Panc1 (cell line): ENCODE data around the gene USP44. TPM values are rescaled to one million over a fixed set of nuclear protein-coding genes. Genes with fewer than 3 reads are reported as not detected.

Source experiments
- ATAC-seq: fragments of 200-7000 bp; cut with Tn5 transposase; 2 replicates; pipeline ENCODE4 v1.9.1; 2020; ENCODE audit warnings: mild to moderate bottlenecking, moderate library complexity
- BruUV-seq: library from RNA; stranded (reverse); fragments of 400-500 nt; replicated peaks from 2 replicates; lab custom pipeline; 2021; lab: Mats Ljungman, UMichigan
- CTCF ChIA-PET: fragments of 300-600 bp; sonication (Branson Sonifier 250); formaldehyde crosslinking; loops from one replicate; lab custom pipeline; 2022; ENCODE audit warnings: antibody characterized with exemption; lab: Charles Lee
- POLR2A ChIA-PET: fragments of 300-600 bp; sonication (Branson Sonifier 250); formaldehyde crosslinking; loops from one replicate; lab custom pipeline; 2022; ENCODE audit warnings: antibody characterized with exemption; lab: Charles Lee
- DNase-seq: peaks from one replicate; pipeline ENCODE4 v3.0.0-alpha.2; 2010; ENCODE audit warnings: low read depth, low spot score
- H3K27ac ChIP-seq: 2 replicates; pipeline ENCODE4 v1.5.1; 2011; ENCODE audit warnings: mild to moderate bottlenecking, low read length, inconsistent platforms
- H3K27me3 ChIP-seq: fragments of 200-500 bp; sonication (Bioruptor generic); 2 replicates; pipeline ENCODE4 v1.6.0; 2014; ENCODE audit warnings: low read length, inconsistent platforms; ENCODE audit not compliant: control insufficient read depth, insufficient read depth
- H3K36me3 ChIP-seq: fragments of 200-500 bp; sonication (Bioruptor generic); 2 replicates; pipeline ENCODE4 v1.5.1; 2014; ENCODE audit warnings: inconsistent platforms, mild to moderate bottlenecking, low read length, moderate library complexity; ENCODE audit not compliant: control insufficient read depth, insufficient read depth
- H3K4me1 ChIP-seq: 2 replicates; pipeline ENCODE4 v1.5.1; 2011; ENCODE audit warnings: inconsistent platforms, mild to moderate bottlenecking, low read length, moderate library complexity; ENCODE audit not compliant: control insufficient read depth, insufficient read depth
- H3K4me3 ChIP-seq, 2 experiments: 2 replicates each; pipeline ENCODE4 v1.5.1; 2011 to 2012; ENCODE audit warnings: low read depth in 2 of 2, low read length in 2 of 2, mild to moderate bottlenecking in 2 of 2, inconsistent platforms in 1 of 2, moderate library complexity in 1 of 2
- H3K9me3 ChIP-seq: fragments of 200-500 bp; sonication (Bioruptor generic); 2 replicates; pipeline ENCODE4 v1.5.1; 2014; ENCODE audit warnings: low read depth, mild to moderate bottlenecking, inconsistent platforms, low read length, moderate library complexity; ENCODE audit not compliant: control insufficient read depth, insufficient read depth
- POLR2AphosphoS5 ChIP-seq: IDR thresholded peaks from 2 replicates; pipeline ENCODE4 v1.6.1; 2012; ENCODE audit warnings: mild to moderate bottlenecking, low read depth, low read length, moderate library complexity
- REST ChIP-seq, 2 experiments: IDR thresholded peaks; 2 replicates each; pipeline ENCODE4 v1.6.1; 2011 to 2012; ENCODE audit warnings: low read depth in 2 of 2, control low read depth in 1 of 2, low read length in 1 of 2, mild to moderate bottlenecking in 1 of 2, moderate library complexity in 1 of 2; ENCODE audit not compliant: insufficient read depth in 1 of 2
- SIN3A ChIP-seq: IDR thresholded peaks from 2 replicates; pipeline ENCODE4 v1.6.1; 2012; ENCODE audit warnings: low read depth, mild to moderate bottlenecking, low read length, moderate library complexity, borderline replicate concordance; ENCODE audit not compliant: insufficient read depth
- TCF7L2 ChIP-seq: IDR thresholded peaks from 2 replicates; pipeline ENCODE4 v1.6.1; 2011; ENCODE audit warnings: mild to moderate bottlenecking, low read depth, low read length, inconsistent platforms
- in situ Hi-C: cut with HindIII; loops from 2 replicates; pipeline ENCODE4 v1.10.0; 2016; ENCODE audit warnings: low sequenced_read_pairs, low pct_unique_long_range_greater_than_20kb
- intact Hi-C: fragments of 100-400 bp; cut with micrococcal nuclease; formaldehyde crosslinking; loops from one replicate; pipeline ENCODE4 v1.10.0; 2022; ENCODE audit not compliant: unreplicated experiment
- total RNA-seq: library from RNA; stranded (reverse); gene quantifications from one replicate; pipeline ENCODE4 v1.2.1, GENCODE V29; 2021; ENCODE audit not compliant: unreplicated experiment
- TF ChIP-seq, protein P1 (sequence below): fragments of 450-650 bp; IDR thresholded peaks from 2 replicates; pipeline ENCODE4 v1.5.1; 2017; ENCODE audit warnings: mild to moderate bottlenecking

USP44 gene
- total RNA-seq, 1 experiment from 2014 or later: 0.10 TPM

DNA sequence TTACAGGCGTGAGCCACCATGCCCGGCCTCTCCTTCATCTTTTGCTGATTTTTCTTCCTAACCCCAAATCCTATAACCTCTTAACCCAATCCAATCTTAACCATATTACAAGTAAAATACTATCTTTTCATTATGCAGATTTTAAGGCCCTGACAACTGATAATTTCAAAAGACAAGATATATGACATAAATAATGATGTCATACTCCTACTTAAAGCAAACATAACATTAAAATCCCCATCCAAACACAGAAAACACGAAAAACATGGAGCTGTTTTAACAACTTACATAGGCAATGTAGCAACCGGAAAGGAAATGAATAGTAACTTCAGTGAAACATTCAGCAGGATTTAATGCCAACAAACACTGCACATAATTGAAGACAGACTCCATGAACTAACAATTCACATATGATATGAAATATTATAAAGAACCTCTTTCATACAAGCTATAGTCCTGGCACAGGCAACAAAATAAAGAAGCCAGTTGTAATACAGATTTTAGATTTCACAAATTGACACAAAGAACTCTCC, 21.5 kb downstream of the USP44 start:
- no peak overlapping the region for H3K4me3 ChIP-seq
- POLR2A ChIA-PET: no interaction called here
- peaks cover 9% of the 10 kb centered on the region for H3K4me1 ChIP-seq
- no peaks in the 10 kb centered on the region for H3K9me3 ChIP-seq
- no peak overlapping the region for H3K27ac ChIP-seq
- no peak for TF ChIP-seq REST (IDR thresholded peaks at IDR 0.05; ENCODE audit: insufficient read depth in 1 of 2, low read depth in 2 of 2, low read length in 1 of 2)
- no peak for TF ChIP-seq POLR2AphosphoS5
- no peak for TF ChIP-seq SIN3A
- TF ChIP-seq, protein P1, sequence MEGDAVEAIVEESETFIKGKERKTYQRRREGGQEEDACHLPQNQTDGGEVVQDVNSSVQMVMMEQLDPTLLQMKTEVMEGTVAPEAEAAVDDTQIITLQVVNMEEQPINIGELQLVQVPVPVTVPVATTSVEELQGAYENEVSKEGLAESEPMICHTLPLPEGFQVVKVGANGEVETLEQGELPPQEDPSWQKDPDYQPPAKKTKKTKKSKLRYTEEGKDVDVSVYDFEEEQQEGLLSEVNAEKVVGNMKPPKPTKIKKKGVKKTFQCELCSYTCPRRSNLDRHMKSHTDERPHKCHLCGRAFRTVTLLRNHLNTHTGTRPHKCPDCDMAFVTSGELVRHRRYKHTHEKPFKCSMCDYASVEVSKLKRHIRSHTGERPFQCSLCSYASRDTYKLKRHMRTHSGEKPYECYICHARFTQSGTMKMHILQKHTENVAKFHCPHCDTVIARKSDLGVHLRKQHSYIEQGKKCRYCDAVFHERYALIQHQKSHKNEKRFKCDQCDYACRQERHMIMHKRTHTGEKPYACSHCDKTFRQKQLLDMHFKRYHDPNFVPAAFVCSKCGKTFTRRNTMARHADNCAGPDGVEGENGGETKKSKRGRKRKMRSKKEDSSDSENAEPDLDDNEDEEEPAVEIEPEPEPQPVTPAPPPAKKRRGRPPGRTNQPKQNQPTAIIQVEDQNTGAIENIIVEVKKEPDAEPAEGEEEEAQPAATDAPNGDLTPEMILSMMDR: no peak
- TF ChIP-seq TCF7L2: no peak
- H3K36me3 ChIP-seq: no peaks in the 10 kb centered on the region
- CTCF ChIA-PET: interaction anchor here (0.5 kb wide), 1 partner anchor 44 kb away, joined by 3 read pairs; no protein-coding TSS in a partner anchor
- ATAC-seq: no peak
- BruUV-seq: no TSS peak
- intact Hi-C loops: loop anchor here (10.0 kb wide), 2 partner anchors 215 to 415 kb away; no protein-coding TSS in a partner anchor
- no peak for DNase-seq
- in situ Hi-C loops: no loop called here
- H3K27me3 ChIP-seq: peaks cover 3% of the 10 kb centered on the region; the same call in 1 of the 2 replicates

DNA sequence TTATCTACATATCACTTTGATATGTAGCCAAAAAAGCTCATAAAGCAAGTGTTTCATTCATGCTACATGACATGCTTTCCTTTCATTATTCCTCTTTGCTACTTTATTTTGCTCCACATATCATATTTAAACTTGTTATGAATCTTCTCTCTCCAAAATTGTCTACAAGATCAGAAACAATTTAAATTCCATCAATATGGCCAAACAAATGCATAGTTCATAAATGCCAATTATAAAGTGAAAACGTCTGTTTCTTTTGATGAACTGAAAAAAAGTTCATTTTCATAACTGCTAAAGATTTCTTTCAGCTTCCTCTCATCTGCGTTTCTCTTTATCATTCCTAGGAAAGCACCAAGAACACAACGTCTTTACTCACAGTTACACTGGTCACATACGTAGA, 22.8 kb downstream of the USP44 start:
- POLR2A ChIA-PET: no interaction called here
- TF ChIP-seq POLR2AphosphoS5: no peak

DNA sequence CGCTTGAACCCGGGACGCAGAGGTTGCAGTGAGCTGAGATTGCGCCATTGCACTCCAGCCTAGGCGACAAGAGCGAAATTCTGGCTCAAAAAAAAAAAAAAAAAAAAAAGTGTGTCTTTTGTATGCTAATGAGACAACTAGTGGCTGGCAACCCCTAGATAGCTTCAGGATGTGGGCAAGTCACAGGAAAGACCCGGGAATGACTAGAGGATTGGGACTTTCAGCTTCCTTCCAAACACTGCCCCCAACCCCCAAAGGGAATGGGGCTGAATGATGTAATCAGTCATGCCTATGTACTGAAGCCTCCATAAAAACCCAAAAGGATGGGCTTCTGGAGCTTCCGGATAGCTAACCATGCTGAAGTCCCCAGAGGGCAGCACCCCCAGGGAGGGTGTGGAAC, 28.6 kb downstream of the USP44 start:
- Histone ChIP-seq H3K27me3 (no peaks in the 10 kb centered on the region), H3K36me3 (no peaks in the 10 kb centered on the region), H3K4me3 (no peak overlapping the region), H3K27ac (no peak overlapping the region), H3K4me1 (no peaks in the 10 kb centered on the region), H3K9me3 (no peaks in the 10 kb centered on the region)
- in situ Hi-C loops (no loop called here), intact Hi-C loops (no loop called here)
- BruUV-seq: no TSS peak
- ChIA-PET CTCF (no interaction called here), POLR2A (no interaction called here)
- no peak for DNase-seq
- TF ChIP-seq REST (IDR thresholded peaks at IDR 0.05; ENCODE audit: insufficient read depth in 1 of 2, low read depth in 2 of 2, low read length in 1 of 2): no peak
- TF ChIP-seq, protein P1: no peak
- no peak for TF ChIP-seq TCF7L2
- TF ChIP-seq SIN3A: no peak
- TF ChIP-seq POLR2AphosphoS5: no peak
- no peak for ATAC-seq

More for the DNA sequence above, 22.8 kb downstream of the USP44 start:
- in situ Hi-C loops: no loop called here
- Histone ChIP-seq H3K4me3 (no peak overlapping the region), H3K27ac (no peak overlapping the region), H3K4me1 (peaks cover 3% of the 10 kb centered on the region; the same call in 1 of the 2 replicates), H3K9me3 (no peaks in the 10 kb centered on the region), H3K36me3 (no peaks in the 10 kb centered on the region), H3K27me3 (peaks cover 3% of the 10 kb centered on the region; the same call in 1 of the 2 replicates)
- DNase-seq: no peak
- BruUV-seq: no TSS peak
- no peak for ATAC-seq
- CTCF ChIA-PET: interaction anchor here (0.9 kb wide), 1 partner anchor 10 kb away, joined by 3 read pairs; no protein-coding TSS in a partner anchor
- intact Hi-C loops: no loop called here
